CD14-positive monocyte (primary cell): Measurements from ENCODE around the gene GFM2. TPM values are rescaled to one million over a fixed set of nuclear protein-coding genes. Genes with fewer than 3 reads are reported as not detected.
A peak's percentile ranks its signal among the peaks of the same experiment; 100 is the strongest.

Source experiments
- DNase-seq, 3 donors: peaks; one replicate each; pipeline ENCODE4 v3.0.0-alpha.2; 2011 to 2022
- H2AFZ ChIP-seq: 2 replicates; pipeline ENCODE4 v1.6.0; 2012; ENCODE audit warnings: mild to moderate bottlenecking, low read depth, low read length, inconsistent platforms; ENCODE audit not compliant: insufficient read depth, poor library complexity, severe bottlenecking
- H3K27ac ChIP-seq, 2 donors: 1 replicate in 1 of 2; 2 replicates in 1 of 2; pipeline ENCODE4 v1.5.1; 2012 to 2013; ENCODE audit warnings: low read length in 2 of 2, control low read depth in 1 of 2, inconsistent platforms in 1 of 2, low read depth in 1 of 2, mild to moderate bottlenecking in 1 of 2
- H3K27me3 ChIP-seq, 2 donors: one replicate each; pipeline versions ENCODE4 v1.6.0 to v1.6.1; 2011 to 2013; ENCODE audit warnings: low read length in 2 of 2; ENCODE audit not compliant: control insufficient read depth in 2 of 2, insufficient read depth in 2 of 2
- H3K36me3 ChIP-seq, 2 donors: replicated peaks in 1 of 2; 1 replicate in 1 of 2; 2 replicates in 1 of 2; pipeline versions ENCODE4 v1.5.1 to v1.6.1; 2012 to 2013; ENCODE audit warnings: low read length in 2 of 2, control low read depth in 1 of 2, inconsistent platforms in 1 of 2, mild to moderate bottlenecking in 1 of 2; ENCODE audit not compliant: insufficient read depth in 2 of 2, control insufficient read depth in 1 of 2
- H3K4me1 ChIP-seq, 2 donors: 1 replicate in 1 of 2; 2 replicates in 1 of 2; pipeline versions ENCODE4 v1.5.1 to v1.6.1; 2012 to 2013; ENCODE audit warnings: low read length in 2 of 2, control low read depth in 1 of 2, inconsistent platforms in 1 of 2, mild to moderate bottlenecking in 1 of 2, moderate library complexity in 1 of 2; ENCODE audit not compliant: insufficient read depth in 2 of 2, control insufficient read depth in 1 of 2
- H3K4me2 ChIP-seq: replicated peaks from 2 replicates; pipeline ENCODE3; 2012; ENCODE audit warnings: low read length, moderate library complexity, mild to moderate bottlenecking; ENCODE audit not compliant: poor library complexity, severe bottlenecking; ENCODE audit errors: extremely low read depth
- H3K4me3 ChIP-seq, 3 experiments: fragments of 200-600 bp in 1 of 3; sonication (generic) in 1 of 3; replicated peaks in 1 of 3; 1 replicate in 2 of 3; 2 replicates in 1 of 3; pipeline ENCODE4 v1.5.1; 2011 to 2013; ENCODE audit warnings: low read length in 3 of 3, mild to moderate bottlenecking in 3 of 3, control low read depth in 2 of 3, low read depth in 2 of 3, inconsistent platforms in 1 of 3, moderate library complexity in 1 of 3
- H3K79me2 ChIP-seq: 2 replicates; pipeline ENCODE4 v1.6.0; 2012; ENCODE audit warnings: mild to moderate bottlenecking, control low read depth, inconsistent platforms, low read length, moderate library complexity; ENCODE audit not compliant: insufficient read depth
- H3K9ac ChIP-seq: 2 replicates; pipeline ENCODE4 v1.6.0; 2017; ENCODE audit warnings: low read length, mild to moderate bottlenecking; ENCODE audit not compliant: insufficient read depth, poor library complexity, severe bottlenecking
- H3K9me3 ChIP-seq, 2 donors: replicated peaks in 1 of 2; 1 replicate in 1 of 2; 2 replicates in 1 of 2; pipeline versions ENCODE4 v1.5.1 to v1.6.1; 2012 to 2013; ENCODE audit warnings: low read length in 2 of 2, control low read depth in 1 of 2; ENCODE audit not compliant: control insufficient read depth in 1 of 2, insufficient read depth in 1 of 2
- H4K20me1 ChIP-seq: 2 replicates; pipeline ENCODE4 v1.6.0; 2012; ENCODE audit warnings: mild to moderate bottlenecking, low read length, control low read depth, moderate library complexity; ENCODE audit not compliant: insufficient read depth
- H3K27ac Mint-ChIP-seq, 7 donors: one replicate each; pipeline ENCODE4 v1.8.0; 2020; ENCODE audit warnings: mild to moderate bottlenecking in 7 of 7, mixed read lengths in 7 of 7, moderate library complexity in 6 of 7, inconsistent platforms in 2 of 7
- H3K27me3 Mint-ChIP-seq, 3 donors: one replicate each; pipeline ENCODE4 v1.8.0; 2021 to 2022; ENCODE audit warnings: low read depth in 3 of 3, mild to moderate bottlenecking in 3 of 3, mixed read lengths in 3 of 3, moderate library complexity in 3 of 3, inconsistent platforms in 1 of 3
- H3K36me3 Mint-ChIP-seq, 2 donors: one replicate each; pipeline ENCODE4 v1.8.0; 2020; ENCODE audit warnings: mixed read lengths in 2 of 2, inconsistent platforms in 1 of 2, mild to moderate bottlenecking in 1 of 2
- H3K4me1 Mint-ChIP-seq: one replicate; pipeline ENCODE4 v1.8.0; 2020; ENCODE audit warnings: mild to moderate bottlenecking, mixed read lengths
- H3K4me3 Mint-ChIP-seq, 2 donors: one replicate each; pipeline ENCODE4 v1.8.0; 2020; ENCODE audit warnings: mild to moderate bottlenecking in 2 of 2, mixed read lengths in 2 of 2, moderate library complexity in 1 of 2
- H3K9me3 Mint-ChIP-seq, 7 donors: one replicate each; pipeline ENCODE4 v1.8.0; 2020 to 2022; ENCODE audit warnings: mixed read lengths in 7 of 7, mild to moderate bottlenecking in 6 of 7, moderate library complexity in 6 of 7, inconsistent platforms in 2 of 7
- CTCF ChIP-seq: fragments of 200-600 bp; IDR thresholded peaks from one replicate; pipeline ENCODE4 v1.8.0; 2022; ENCODE audit warnings: antibody characterized with exemption, mild to moderate bottlenecking
- WGBS: methylation state at CpG from one replicate; pipeline ENCODE4 v1.1.5; 2013; ENCODE audit warnings: missing lambda C conversion rate; ENCODE audit not compliant: insufficient coverage; 5-methylcytosine and 5-hydroxymethylcytosine counted together
- intact Hi-C, 2 donors: fragments of 100-400 bp; cut with micrococcal nuclease; formaldehyde crosslinking; loops; one replicate each; pipeline versions ENCODE4 v1.15.0 to v1.15.1; 2023
- polyA plus RNA-seq, 3 donors: library from polyadenylated mRNA; depleted of rRNA in 1 of 3; unstranded in 2 of 3; stranded (reverse) in 1 of 3; fragments of 300-500 nt in 2 of 3; fragments of >200 nt in 1 of 3; fragmentation: Illumina TruSeq in 2 of 3; gene quantifications; 1 replicate in 2 of 3; 2 replicates in 1 of 3; pipeline ENCODE4 v1.2.3, GENCODE V29; 2012 to 2021

Gene GFM2
- polyA plus RNA-seq, 3 donors, result 9.3 to 11.3 (median 10.6) TPM

- Mint-ChIP-seq H3K4me3 (no peak overlapping the region), H3K27ac (no peak overlapping the region), H3K27me3 (peaks cover 0 to 2% (median 0%) of the 10 kb centered on the region in 3 donors), H3K9me3 (no peaks in the 10 kb centered on the region), H3K4me1 (peaks cover 5% of the 10 kb centered on the region), H3K36me3 (peaks cover 53 to 80% of the 10 kb centered on the region in 2 donors)
- Histone ChIP-seq H3K9me3 (no peaks in the 10 kb centered on the region), H3K9ac (no peak overlapping the region), H3K36me3 (peaks cover 88 to 93% of the 10 kb centered on the region in 2 donors), H3K79me2 (no peaks in the 10 kb centered on the region), H3K4me3 (no peak overlapping the region), H3K27ac (no peak overlapping the region), H2AFZ (no peak overlapping the region), H3K4me1 (no peaks in the 10 kb centered on the region), H4K20me1 (no peaks in the 10 kb centered on the region), H3K4me2 (no peak overlapping the region), H3K27me3 (no peaks in the 10 kb centered on the region)
- intact Hi-C loops, result no loop called here
- WGBS, result 100% methylated on average over 1 of the region's 4 CpGs
- DNase-seq, result no peak
- no peak for TF ChIP-seq CTCF
Observed at GRCh38 chr5:74738406-74738805, 28.5 kb downstream of the GFM2 start.

GRCh38 chr5:74736759-74737158 lies 30.2 kb downstream of the GFM2 start:
- H3K4me2 ChIP-seq, result no peak overlapping the region
- no peaks in the 10 kb centered on the region for H3K4me1 ChIP-seq
- peaks cover 5% of the 10 kb centered on the region for H3K4me1 Mint-ChIP-seq
- no peaks in the 10 kb centered on the region for H4K20me1 ChIP-seq
- no peaks in the 10 kb centered on the region for H3K9me3 ChIP-seq
- no peaks in the 10 kb centered on the region for H3K79me2 ChIP-seq
- H3K27me3 Mint-ChIP-seq, result peaks cover 0 to 1% (median 0%) of the 10 kb centered on the region in 3 donors
- H3K36me3 ChIP-seq, result peaks cover 87 to 97% of the 10 kb centered on the region in 2 donors
- H2AFZ ChIP-seq, result no peak overlapping the region
- no peak overlapping the region for H3K27ac ChIP-seq
- peak overlapping the region in 1 of 7 donors; percentile 37 for H3K27ac Mint-ChIP-seq
- H3K36me3 Mint-ChIP-seq, result peaks cover 56 to 83% of the 10 kb centered on the region in 2 donors
- WGBS, result 100% methylated on average over 2 of the region's 6 CpGs
- no peak overlapping the region for H3K4me3 ChIP-seq
- no peak for TF ChIP-seq CTCF
- no peak overlapping the region for H3K9ac ChIP-seq
- no peak overlapping the region for H3K4me3 Mint-ChIP-seq
- H3K27me3 ChIP-seq, result no peaks in the 10 kb centered on the region
- H3K9me3 Mint-ChIP-seq, result no peaks in the 10 kb centered on the region
- DNase-seq, result no peak
- intact Hi-C loops, result no loop called here
